HEK293T (cell line): ENCODE measurements around the gene IER3.
"Not testable (repeated sequence)": the region's sequence is repeated elsewhere in the genome, so short reads cannot be mapped to it uniquely, and the experiment has no call there.

ENCODE experiments used
- CTBP1 ChIP-seq: fragments of 450-650 bp; IDR thresholded peaks from 2 replicates; pipeline ENCODE4 v1.6.1; 2016; ENCODE audit warnings: borderline replicate concordance
- FOXA1 ChIP-seq: fragments of 450-650 bp; IDR thresholded peaks from 2 replicates; pipeline ENCODE4 v1.6.1; 2016; ENCODE audit warnings: mild to moderate bottlenecking
- FOXK2 ChIP-seq: fragments of 450-650 bp; IDR thresholded peaks from 2 replicates; pipeline ENCODE4 v1.6.1; 2016; ENCODE audit warnings: mild to moderate bottlenecking
- FOXM1 ChIP-seq: fragments of 450-650 bp; IDR thresholded peaks from 2 replicates; pipeline ENCODE4 v1.6.1; 2017; ENCODE audit warnings: mild to moderate bottlenecking, borderline replicate concordance
- HDGF ChIP-seq: fragments of 450-650 bp; IDR thresholded peaks from 2 replicates; pipeline ENCODE4 v1.6.1; 2017; ENCODE audit warnings: antibody characterized with exemption, borderline replicate concordance
- SP1 ChIP-seq: fragments of 450-650 bp; IDR thresholded peaks from 2 replicates; pipeline ENCODE4 v1.6.1; 2017
- TARDBP ChIP-seq: fragments of 450-650 bp; IDR thresholded peaks from 2 replicates; pipeline ENCODE4 v1.6.1; 2016
- TF ChIP-seq, protein P1 (sequence below): fragments of 450-650 bp; IDR thresholded peaks from 2 replicates; pipeline ENCODE4 v1.6.1; 2016

DNA sequence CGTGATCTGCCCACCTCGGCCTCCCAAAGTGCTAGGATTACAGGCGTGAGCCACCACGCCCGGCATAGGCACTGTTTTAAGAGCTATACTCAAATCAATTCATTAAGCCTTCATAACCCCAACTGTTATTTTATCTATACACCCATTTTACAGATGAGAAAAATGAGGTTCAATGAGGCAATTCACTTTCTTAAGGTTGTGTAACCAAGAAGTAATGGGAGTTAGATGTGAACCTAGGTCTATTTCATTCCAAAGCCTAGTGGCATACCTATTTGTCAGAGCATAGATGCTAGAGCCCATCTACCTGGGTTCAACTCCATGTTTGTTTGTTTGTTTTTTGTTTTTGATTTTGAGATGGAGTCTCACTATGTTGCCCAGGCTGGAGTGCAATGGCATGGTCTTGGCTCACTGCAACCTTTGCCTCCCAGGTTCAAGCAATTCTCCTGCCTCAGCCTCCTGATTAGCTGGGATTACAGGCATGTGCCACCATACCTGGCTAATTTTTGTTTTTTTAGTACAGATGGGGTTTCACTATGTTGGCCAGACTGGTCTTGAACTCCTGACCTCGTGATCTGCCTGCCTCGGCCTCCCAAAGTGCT lies 12.2 kb upstream of the IER3 start:
- TF ChIP-seq CTBP1, FOXM1, FOXA1, SP1, TARDBP, FOXK2, HDGF: not testable (repeated sequence)
- TF ChIP-seq, protein P1, sequence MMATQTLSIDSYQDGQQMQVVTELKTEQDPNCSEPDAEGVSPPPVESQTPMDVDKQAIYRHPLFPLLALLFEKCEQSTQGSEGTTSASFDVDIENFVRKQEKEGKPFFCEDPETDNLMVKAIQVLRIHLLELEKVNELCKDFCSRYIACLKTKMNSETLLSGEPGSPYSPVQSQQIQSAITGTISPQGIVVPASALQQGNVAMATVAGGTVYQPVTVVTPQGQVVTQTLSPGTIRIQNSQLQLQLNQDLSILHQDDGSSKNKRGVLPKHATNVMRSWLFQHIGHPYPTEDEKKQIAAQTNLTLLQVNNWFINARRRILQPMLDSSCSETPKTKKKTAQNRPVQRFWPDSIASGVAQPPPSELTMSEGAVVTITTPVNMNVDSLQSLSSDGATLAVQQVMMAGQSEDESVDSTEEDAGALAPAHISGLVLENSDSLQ, result not testable (repeated sequence)
